IMR-90 (cell line): ENCODE measurements around the gene CLK4. TPM values are rescaled to one million over a fixed set of nuclear protein-coding genes. Genes with fewer than 3 reads are reported as not detected.

Experiments used
- ATAC-seq: fragments of 200-7000 bp; cut with Tn5 transposase; 2 replicates; pipeline ENCODE4 v1.9.1; 2020; ENCODE audit warnings: low read depth, mild to moderate bottlenecking, moderate library complexity
- BruUV-seq: library from RNA; stranded (reverse); fragments of 400-500 nt; replicated peaks from 2 replicates; lab custom pipeline; 2021; lab: Mats Ljungman, UMichigan
- CTCF ChIA-PET: fragments of 300-600 bp; formaldehyde crosslinking; extraction: SDS; loops from one replicate; lab custom pipeline; 2021; ENCODE audit warnings: antibody characterized with exemption; lab: Yijun Ruan, JAX
- POLR2A ChIA-PET: fragments of 300-600 bp; sonication (Branson Sonifier 250); formaldehyde crosslinking; loops from one replicate; lab custom pipeline; 2022; ENCODE audit warnings: antibody characterized with exemption; ENCODE audit not compliant: unreplicated experiment; lab: Charles Lee
- DNase-seq: peaks from one replicate; pipeline ENCODE4 v3.0.0; 2013
- H2AFZ ChIP-seq: replicated peaks from 2 replicates; pipeline ENCODE3; 2013; ENCODE audit warnings: low read length, mild to moderate bottlenecking; ENCODE audit not compliant: poor library complexity
- H2AK5ac ChIP-seq: 2 replicates; pipeline ENCODE4 v1.6.1; 2013; ENCODE audit warnings: low read depth, low read length, inconsistent platforms
- H2AK9ac ChIP-seq: replicated peaks from 2 replicates; pipeline ENCODE3; 2013; ENCODE audit warnings: mild to moderate bottlenecking, low read depth, low read length, moderate library complexity; ENCODE audit not compliant: poor library complexity
- H2BK120ac ChIP-seq: 2 replicates; pipeline ENCODE4 v1.6.1; 2013; ENCODE audit warnings: low read depth, low read length, inconsistent platforms
- H2BK15ac ChIP-seq: 3 replicates; pipeline ENCODE4 v1.6.1; 2013; ENCODE audit warnings: low read depth, low read length, inconsistent platforms
- H2BK20ac ChIP-seq: 2 replicates; pipeline ENCODE4 v1.6.1; 2013; ENCODE audit warnings: low read depth, mild to moderate bottlenecking, inconsistent platforms, low read length, moderate library complexity
- H2BK5ac ChIP-seq: 2 replicates; pipeline ENCODE4 v1.6.1; 2013; ENCODE audit warnings: mild to moderate bottlenecking, low read depth, low read length, inconsistent platforms; ENCODE audit not compliant: poor library complexity, severe bottlenecking
- H3K14ac ChIP-seq: replicated peaks from 2 replicates; pipeline ENCODE4 v1.6.1; 2013; ENCODE audit warnings: low read depth, low read length, inconsistent platforms
- H3K18ac ChIP-seq: 2 replicates; pipeline ENCODE4 v1.6.1; 2013; ENCODE audit warnings: low read depth, low read length, control low read depth
- H3K23ac ChIP-seq: 2 replicates; pipeline ENCODE4 v1.6.1; 2013; ENCODE audit warnings: low read depth, low read length, inconsistent platforms
- H3K27ac ChIP-seq: 2 replicates; pipeline ENCODE4 v1.5.1; 2013; ENCODE audit warnings: mild to moderate bottlenecking, control low read depth, low read length; ENCODE audit not compliant: insufficient read depth
- H3K27me3 ChIP-seq: 2 replicates; pipeline ENCODE4 v1.6.1; 2013; ENCODE audit warnings: low read length; ENCODE audit not compliant: control insufficient read depth, insufficient read depth
- H3K36me3 ChIP-seq: 2 replicates; pipeline ENCODE4 v1.6.1; 2013; ENCODE audit warnings: low read length, mixed read lengths; ENCODE audit not compliant: control insufficient read depth, insufficient read depth
- H3K4ac ChIP-seq: 2 replicates; pipeline ENCODE4 v1.6.1; 2013; ENCODE audit warnings: low read depth, low read length, inconsistent platforms
- H3K4me1 ChIP-seq: 2 replicates; pipeline ENCODE4 v1.6.1; 2013; ENCODE audit warnings: low read length, mixed read lengths; ENCODE audit not compliant: control insufficient read depth, insufficient read depth
- H3K4me2 ChIP-seq: 2 replicates; pipeline ENCODE4 v1.6.1; 2013; ENCODE audit warnings: low read depth, mild to moderate bottlenecking, control low read depth, low read length, moderate library complexity
- H3K4me3 ChIP-seq: 2 replicates; pipeline ENCODE4 v1.5.1; 2013; ENCODE audit warnings: low read depth, mild to moderate bottlenecking, control low read depth, low read length, moderate library complexity; ENCODE audit not compliant: insufficient read depth
- H3K56ac ChIP-seq: 2 replicates; pipeline ENCODE4 v1.6.1; 2013; ENCODE audit warnings: low read length, inconsistent platforms; ENCODE audit not compliant: insufficient read depth; ENCODE audit errors: extremely low read depth
- H3K79me1 ChIP-seq, 2 experiments: 2 replicates each; pipeline ENCODE4 v1.6.1; 2013; ENCODE audit warnings: low read length in 2 of 2, inconsistent platforms in 1 of 2, low read depth in 1 of 2
- H3K9ac ChIP-seq: 2 replicates; pipeline ENCODE4 v1.6.1; 2013; ENCODE audit warnings: low read depth, low read length, control low read depth
- H3K9me1 ChIP-seq: 2 replicates; pipeline ENCODE4 v1.6.1; 2013; ENCODE audit warnings: low read length, inconsistent platforms; ENCODE audit not compliant: insufficient read depth
- H3K9me3 ChIP-seq: 2 replicates; pipeline ENCODE4 v1.6.1; 2013; ENCODE audit warnings: low read length; ENCODE audit not compliant: control insufficient read depth, insufficient read depth
- H4K20me1 ChIP-seq: 2 replicates; pipeline ENCODE4 v1.6.1; 2013; ENCODE audit warnings: low read length, inconsistent platforms; ENCODE audit not compliant: insufficient read depth
- H4K5ac ChIP-seq: 2 replicates; pipeline ENCODE4 v1.6.1; 2013; ENCODE audit warnings: mild to moderate bottlenecking, low read depth, low read length, control low read depth
- H4K8ac ChIP-seq, 2 experiments: 2 replicates each; pipeline ENCODE4 v1.6.1; 2013; ENCODE audit warnings: low read depth in 2 of 2, low read length in 2 of 2, control low read depth in 1 of 2, inconsistent platforms in 1 of 2
- H4K91ac ChIP-seq: 2 replicates; pipeline ENCODE4 v1.6.1; 2013; ENCODE audit warnings: low read depth, low read length, inconsistent platforms; ENCODE audit not compliant: insufficient read depth
- BHLHE40 ChIP-seq: fragments of 150-350 bp; IDR thresholded peaks from 2 replicates; pipeline ENCODE4 v1.6.1; 2016; ENCODE audit warnings: mild to moderate bottlenecking, low read depth, low read length
- CEBPB ChIP-seq: IDR thresholded peaks from 2 replicates; pipeline ENCODE4 v1.6.1; 2012; ENCODE audit warnings: low read depth, low read length, improper control_type of control experiment
- POLR2A ChIP-seq: IDR thresholded peaks from 2 replicates; pipeline ENCODE4 v1.6.1; 2012; ENCODE audit warnings: mild to moderate bottlenecking, low read depth, low read length
- USF2 ChIP-seq: fragments of 150-350 bp; IDR thresholded peaks from 2 replicates; pipeline ENCODE4 v1.6.1; 2017; ENCODE audit warnings: mild to moderate bottlenecking, antibody characterized with exemption, low read length, low read depth
- WGBS, 2 experiments: methylation state at CpG; one replicate each; pipeline versions ENCODE4 v1.1.5 to v1.1.7; 2013; ENCODE audit warnings: missing lambda C conversion rate in 2 of 2; ENCODE audit not compliant: insufficient read length in 1 of 2; ENCODE audit errors: extremely low coverage in 2 of 2; 5-methylcytosine and 5-hydroxymethylcytosine counted together
- dilution Hi-C: fragments of 300-500 bp; cut with HindIII; formaldehyde crosslinking; loops from one replicate; pipeline ENCODE4 v1.14.3; 2018; ENCODE audit warnings: low sequenced_read_pairs; ENCODE audit not compliant: unreplicated experiment
- in situ Hi-C: fragments of 300-500 bp; cut with MboI; formaldehyde crosslinking; loops from 3 replicates; pipeline ENCODE4 v1.14.3; 2019; ENCODE audit warnings: low sequenced_read_pairs, inconsistent platforms, mixed read lengths
- intact Hi-C: fragments of 100-400 bp; cut with micrococcal nuclease; formaldehyde crosslinking; loops from 2 replicates; pipeline ENCODE4 v1.10.0; 2022
- polyA plus RNA-seq, 3 experiments: library from polyadenylated mRNA; depleted of rRNA; stranded (reverse); fragments of >200 nt; gene quantifications; 2 replicates each; pipeline ENCODE4 v1.2.3, GENCODE V29; 2012; ENCODE audit warnings: low replicate concordance in 1 of 3
- total RNA-seq: library from RNA; depleted of rRNA; stranded (reverse); fragments of >200 nt; gene quantifications from 2 replicates; pipeline ENCODE4 v1.2.3, GENCODE V29; 2012

The CLK4 gene
- total and polyA plus RNA-seq, 2 of the 4 experiments (the other 2 are of a cell fraction), result 8.2 to 11.9 TPM

GRCh38 chr5:178649580-178649979 is 22.7 kb upstream of the CLK4 start:
- Histone ChIP-seq H4K91ac (no peak overlapping the region), H3K27ac (no peak overlapping the region), H3K23ac (no peak overlapping the region), H2BK120ac (no peak overlapping the region), H2BK20ac (no peak overlapping the region), H2AK9ac (no peak overlapping the region), H2AK5ac (no peak overlapping the region), H3K27me3 (no peaks in the 10 kb centered on the region), H3K18ac (no peak overlapping the region), H4K5ac (no peak overlapping the region), H3K36me3 (no peaks in the 10 kb centered on the region), H2BK5ac (no peak overlapping the region), H3K14ac (no peak overlapping the region), H3K9me1 (no peaks in the 10 kb centered on the region), H3K56ac (no peak overlapping the region), H3K4ac (no peak overlapping the region), H3K4me3 (no peak overlapping the region), H3K79me1 (no peaks in the 10 kb centered on the region), H3K9ac (no peak overlapping the region), H2AFZ (no peak overlapping the region), H3K4me2 (no peak overlapping the region), H3K4me1 (no peaks in the 10 kb centered on the region), H3K9me3 (peaks cover 8% of the 10 kb centered on the region; the same call in 1 of the 2 replicates), H2BK15ac (no peak overlapping the region), H4K20me1 (no peaks in the 10 kb centered on the region), H4K8ac (no peak overlapping the region)
- TF ChIP-seq USF2, result no peak
- TF ChIP-seq BHLHE40, result no peak
- TF ChIP-seq CEBPB, result no peak
- TF ChIP-seq POLR2A, result no peak
- WGBS, 2 experiments, result 54% methylated on average over 3 of the region's 3 CpGs; no CpG with 5 or more reads in 1 of the 2 experiments
- in situ Hi-C loops (no loop called here), dilution Hi-C loops (no loop called here), intact Hi-C loops (no loop called here)
- CTCF ChIA-PET, result no interaction called here
- BruUV-seq, result no TSS peak
- DNase-seq, result no peak
- ATAC-seq, result no peak
- POLR2A ChIA-PET, result no interaction called here
